K562 (cell line): ENCODE measurements around the gene PFKP. TPM values are rescaled to one million over a fixed set of nuclear protein-coding genes. Genes with fewer than 3 reads are reported as not detected.

Source experiments
- ARID1B ChIP-seq: fragments of 450-650 bp; IDR thresholded peaks from 2 replicates; pipeline ENCODE4 v1.6.1; 2016; ENCODE audit warnings: antibody characterized with exemption, mild to moderate bottlenecking, inconsistent platforms
- BDP1 ChIP-seq: IDR thresholded peaks from 3 replicates; pipeline ENCODE4 v1.6.1; 2011; ENCODE audit not compliant: insufficient read length, insufficient read depth
- CCNT2 ChIP-seq: IDR thresholded peaks from 2 replicates; pipeline ENCODE4 v1.6.1; 2011; ENCODE audit warnings: borderline replicate concordance, low read depth, mild to moderate bottlenecking, moderate library complexity, mixed read lengths, low read length; ENCODE audit not compliant: insufficient read length; ENCODE audit errors: extremely low read depth
- COPS2 ChIP-seq: fragments of 450-650 bp; conservative IDR thresholded peaks from 2 replicates; pipeline ENCODE4 v1.6.1; 2016; ENCODE audit warnings: mild to moderate bottlenecking, moderate library complexity
- DIDO1 ChIP-seq: fragments of 450-650 bp; IDR thresholded peaks from 2 replicates; pipeline ENCODE4 v1.6.1; 2016; ENCODE audit warnings: low read depth, missing biosample characterization, missing genetic modification characterization
- FOSL1 ChIP-seq: fragments of 200-800 bp; sonication (Bioruptor generic); conservative IDR thresholded peaks from 2 replicates; pipeline ENCODE4 v1.6.1; 2016; ENCODE audit warnings: missing genetic modification characterization, missing compliant biosample characterization
- NFRKB ChIP-seq: fragments of 450-650 bp; IDR thresholded peaks from 2 replicates; pipeline ENCODE4 v1.6.1; 2016; ENCODE audit warnings: low read depth
- NR2F6 ChIP-seq: fragments of 450-650 bp; formaldehyde crosslinking; IDR thresholded peaks from 2 replicates; pipeline ENCODE4 v1.4.0; 2020; ENCODE audit warnings: mild to moderate bottlenecking
- RCOR1 ChIP-seq, 2 experiments: IDR thresholded peaks; 2 replicates each; pipeline ENCODE4 v1.6.1; 2012; ENCODE audit warnings: low read depth in 2 of 2, low read length in 2 of 2, borderline replicate concordance in 1 of 2, improper control_type of control experiment in 1 of 2
- TAF9B ChIP-seq: fragments of 450-650 bp; IDR thresholded peaks from 2 replicates; pipeline ENCODE4 v1.6.1; 2018; ENCODE audit warnings: mild to moderate bottlenecking; ENCODE audit not compliant: partially characterized antibody
- ZBTB1 ChIP-seq: sonication (generic); formaldehyde crosslinking; IDR thresholded peaks from 2 replicates; pipeline ENCODE4 v1.8.1; 2023; ENCODE audit warnings: missing genetic modification reagents, low read depth, mild to moderate bottlenecking, borderline replicate concordance
- ZNF318 ChIP-seq, 2 experiments: fragments of 450-650 bp; IDR thresholded peaks; 2 replicates each; pipeline ENCODE4 v1.6.1; 2016; ENCODE audit warnings: mild to moderate bottlenecking in 2 of 2, borderline replicate concordance in 1 of 2, low read depth in 1 of 2, moderate library complexity in 1 of 2
- ZNF639 ChIP-seq, 2 experiments: fragments of 200-800 bp in 1 of 2; sonication (Bioruptor generic) in 1 of 2; sonication (generic) in 1 of 2; formaldehyde crosslinking in 1 of 2; IDR thresholded peaks in 1 of 2; conservative IDR thresholded peaks in 1 of 2; 2 replicates each; pipeline versions ENCODE4 v1.5.0 to v1.6.1; 2016 to 2020; ENCODE audit warnings: missing compliant biosample characterization in 1 of 2, missing genetic modification characterization in 1 of 2, missing genetic modification reagents in 1 of 2
- polyA plus RNA-seq, 8 experiments: library from polyadenylated mRNA; depleted of rRNA in 4 of 8; stranded (reverse) in 5 of 8; unstranded in 3 of 8; fragments of >200 nt; fragmentation: Nextera tagmentation in 2 of 8; fragmentation: Illumina TruSeq in 1 of 8; extraction: Ambion mirVana in 2 of 8; extraction: Trizol in 1 of 8; gene quantifications; 2 replicates each; pipeline versions ENCODE4 v1.2.1 to v1.2.3, GENCODE V29; 2011 to 2014; ENCODE audit warnings: inconsistent platforms in 1 of 8, missing spikeins in 1 of 8
- total RNA-seq, 7 experiments: library from RNA; depleted of rRNA in 6 of 7; stranded (reverse); fragments of >200 nt in 6 of 7; fragmentation: Illumina TruSeq in 2 of 7; extraction: Trizol in 2 of 7; gene quantifications; 2 replicates each; pipeline versions ENCODE4 v1.2.1 to v1.2.3, GENCODE V29; 2011 to 2021; ENCODE audit warnings: low replicate concordance in 1 of 7
- TF ChIP-seq, protein P1 (sequence below): fragments of 250-450 bp; sonication (Bioruptor Pico); IDR thresholded peaks from 2 replicates; pipeline ENCODE4 v1.4.0; 2020; ENCODE audit warnings: mild to moderate bottlenecking

The PFKP gene
- total and polyA plus RNA-seq, 9 of the 15 experiments (the other 6 are each of a cell fraction or from before 2014, with no cell fraction given): 23.5 to 116 (median 62.1) TPM

GRCh38 chr10:3094609-3095036 is 27.3 kb downstream of the PFKP start (continued):
- TF ChIP-seq ZNF318 (IDR thresholded peaks at IDR 0.05; ENCODE audit: borderline replicate concordance in 1 of 2, low read depth in 1 of 2) (no peak), DIDO1 (no peak), FOSL1 (tag) (no peak), CCNT2 (peak; percentile 24), ZNF639 (CRISPR knock-in tag; conservative IDR thresholded peaks at IDR 0.05 in 1 of 2, IDR thresholded peaks at IDR 0.05 in 1 of 2) (no peak), NFRKB (no peak), COPS2 (no peak), ZBTB1 (CRISPR knock-in tag) (no peak), NR2F6 (CRISPR knock-in tag) (no peak), RCOR1 (IDR thresholded peaks at IDR 0.05; ENCODE audit: borderline replicate concordance in 1 of 2, low read depth in 2 of 2, low read length in 2 of 2) (peak in 1 of 2 experiments; percentile 61; a peak in 2 of 4 replicates), TAF9B (no peak), BDP1 (no peak), ARID1B (peak; percentile 56)
- TF ChIP-seq, protein P1, sequence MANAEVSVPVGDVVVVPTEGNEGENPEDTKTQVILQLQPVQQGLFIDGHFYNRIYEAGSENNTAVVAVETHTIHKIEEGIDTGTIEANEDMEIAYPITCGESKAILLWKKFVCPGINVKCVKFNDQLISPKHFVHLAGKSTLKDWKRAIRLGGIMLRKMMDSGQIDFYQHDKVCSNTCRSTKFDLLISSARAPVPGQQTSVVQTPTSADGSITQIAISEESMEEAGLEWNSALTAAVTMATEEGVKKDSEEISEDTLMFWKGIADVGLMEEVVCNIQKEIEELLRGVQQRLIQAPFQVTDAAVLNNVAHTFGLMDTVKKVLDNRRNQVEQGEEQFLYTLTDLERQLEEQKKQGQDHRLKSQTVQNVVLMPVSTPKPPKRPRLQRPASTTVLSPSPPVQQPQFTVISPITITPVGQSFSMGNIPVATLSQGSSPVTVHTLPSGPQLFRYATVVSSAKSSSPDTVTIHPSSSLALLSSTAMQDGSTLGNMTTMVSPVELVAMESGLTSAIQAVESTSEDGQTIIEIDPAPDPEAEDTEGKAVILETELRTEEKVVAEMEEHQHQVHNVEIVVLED (CRISPR knock-in tag): no peak
